ENCODE measurements around the gene ALMS1.
"Not testable (repeated sequence)": the region's sequence is repeated elsewhere in the genome, so short reads cannot be mapped to it uniquely, and the experiment has no call there.

GRCh38 chr2:73647690-73648089, 262.1 kb downstream of the ALMS1 start:
- TF ChIP-seq CTCF (conservative IDR thresholded peaks at IDR 0.05; ENCODE audit: low read depth, low read length); EZH2 (IDR thresholded peaks at IDR 0.05; ENCODE audit: borderline replicate concordance, low read depth, low read length, poor library complexity, severe bottlenecking): not testable (repeated sequence)
